Mesendoderm (in vitro differentiated cells): Measurements from ENCODE around the gene PDGFRA.

Experiments used
- DNase-seq: peaks from one replicate; pipeline ENCODE4 v3.0.0; 2013
- H2AK5ac ChIP-seq: 2 replicates; pipeline ENCODE4 v1.6.1; 2013; ENCODE audit warnings: low read length, inconsistent platforms
- H2BK120ac ChIP-seq: 2 replicates; pipeline ENCODE4 v1.6.1; 2013; ENCODE audit warnings: low read depth, mild to moderate bottlenecking, low read length, moderate library complexity, mixed read lengths
- H2BK15ac ChIP-seq: replicated peaks from 2 replicates; pipeline ENCODE4 v1.6.1; 2013; ENCODE audit warnings: low read depth, mild to moderate bottlenecking, moderate library complexity
- H2BK5ac ChIP-seq: 2 replicates; pipeline ENCODE4 v1.6.1; 2013; ENCODE audit warnings: low read length, inconsistent platforms
- H3K18ac ChIP-seq: 2 replicates; pipeline ENCODE4 v1.6.1; 2013; ENCODE audit warnings: mild to moderate bottlenecking, low read length, mixed read lengths
- H3K23ac ChIP-seq: one replicate; pipeline ENCODE4 v1.6.1; 2013; ENCODE audit warnings: low read length
- H3K27ac ChIP-seq: 2 replicates; pipeline ENCODE4 v1.5.1; 2013; ENCODE audit warnings: low read depth, mild to moderate bottlenecking, inconsistent platforms, low read length, moderate library complexity
- H3K27me3 ChIP-seq: 2 replicates; pipeline ENCODE4 v1.6.1; 2013; ENCODE audit warnings: low read length, control low read depth, mild to moderate bottlenecking, inconsistent platforms; ENCODE audit not compliant: insufficient read depth, poor library complexity
- H3K36me3 ChIP-seq: 2 replicates; pipeline ENCODE4 v1.6.1; 2013; ENCODE audit warnings: low read length, inconsistent platforms; ENCODE audit not compliant: control insufficient read depth, insufficient read depth
- H3K4ac ChIP-seq: one replicate; pipeline ENCODE4 v1.6.1; 2013; ENCODE audit warnings: low read depth, mild to moderate bottlenecking, low read length, moderate library complexity
- H3K4me1 ChIP-seq: 2 replicates; pipeline ENCODE4 v1.6.1; 2013; ENCODE audit warnings: low read depth, low read length, inconsistent platforms; ENCODE audit not compliant: control insufficient read depth
- H3K4me2 ChIP-seq: 2 replicates; pipeline ENCODE4 v1.6.1; 2013; ENCODE audit warnings: low read length
- H3K4me3 ChIP-seq: 2 replicates; pipeline ENCODE4 v1.5.1; 2013; ENCODE audit warnings: mild to moderate bottlenecking, low read length
- H3K56ac ChIP-seq: one replicate; pipeline ENCODE4 v1.6.1; 2013; ENCODE audit warnings: low read length
- H3K79me1 ChIP-seq: 2 replicates; pipeline ENCODE4 v1.6.1; 2013; ENCODE audit warnings: low read length, inconsistent platforms
- H3K79me2 ChIP-seq: 2 replicates; pipeline ENCODE4 v1.6.1; 2013; ENCODE audit warnings: mild to moderate bottlenecking, low read length; ENCODE audit not compliant: control insufficient read depth, insufficient read depth
- H3K9ac ChIP-seq: 2 replicates; pipeline ENCODE4 v1.6.1; 2013; ENCODE audit warnings: low read length, inconsistent platforms
- H4K5ac ChIP-seq: one replicate; pipeline ENCODE4 v1.6.1; 2013; ENCODE audit warnings: low read length
- H4K8ac ChIP-seq: one replicate; pipeline ENCODE4 v1.6.1; 2013; ENCODE audit warnings: low read depth, mild to moderate bottlenecking, control low read depth, low read length, moderate library complexity
- WGBS: extraction: QIAGEN DNeasy Blood & Tissue Kit; methylation state at CpG from one replicate; pipeline ENCODE4 v1.1.7; 2013; ENCODE audit warnings: low lambda C conversion rate, missing lambda C conversion rate; ENCODE audit not compliant: insufficient coverage; ENCODE audit errors: extremely low coverage; 5-methylcytosine and 5-hydroxymethylcytosine counted together

The PDGFRA gene

GRCh38 chr4:54281054-54281766 is 52.1 kb downstream of the PDGFRA start:
- no peak overlapping the region for H4K8ac ChIP-seq
- H4K5ac ChIP-seq, result no peak overlapping the region
- no peak overlapping the region for H2BK5ac ChIP-seq
- H3K79me2 ChIP-seq, result no peaks in the 10 kb centered on the region
- no peaks in the 10 kb centered on the region for H3K79me1 ChIP-seq
- H3K4me1 ChIP-seq, result peaks cover 2% of the 10 kb centered on the region
- H3K23ac ChIP-seq, result no peak overlapping the region
- no peak overlapping the region for H3K56ac ChIP-seq
- no peak overlapping the region for H2BK15ac ChIP-seq
- H3K18ac ChIP-seq, result no peak overlapping the region
- DNase-seq, result no peak
- no peak overlapping the region for H3K4ac ChIP-seq
- H3K9ac ChIP-seq, result no peak overlapping the region
- H2BK120ac ChIP-seq, result no peak overlapping the region
- WGBS, result no CpG with 5 or more reads among the region's 6 CpGs
- H3K36me3 ChIP-seq, result peaks cover 3% of the 10 kb centered on the region
- H3K27me3 ChIP-seq, result no peaks in the 10 kb centered on the region
- H3K4me3 ChIP-seq, result no peak overlapping the region
- no peak overlapping the region for H3K4me2 ChIP-seq
- no peak overlapping the region for H2AK5ac ChIP-seq
- no peak overlapping the region for H3K27ac ChIP-seq

GRCh38 chr4:54282837-54283236 is 53.7 kb downstream of the PDGFRA start:
- Histone ChIP-seq H3K27ac (no peak overlapping the region), H3K4me3 (no peak overlapping the region), H3K4ac (no peak overlapping the region), H4K5ac (no peak overlapping the region), H3K56ac (no peak overlapping the region), H2BK120ac (no peak overlapping the region), H3K4me1 (no peaks in the 10 kb centered on the region), H2AK5ac (no peak overlapping the region), H3K79me1 (no peaks in the 10 kb centered on the region), H3K9ac (no peak overlapping the region), H2BK5ac (no peak overlapping the region), H3K27me3 (no peaks in the 10 kb centered on the region), H3K36me3 (peaks cover 3% of the 10 kb centered on the region), H4K8ac (no peak overlapping the region), H3K23ac (no peak overlapping the region), H2BK15ac (no peak overlapping the region), H3K18ac (no peak overlapping the region), H3K79me2 (no peaks in the 10 kb centered on the region), H3K4me2 (no peak overlapping the region)
- WGBS, result no CpG with 5 or more reads among the region's 4 CpGs
- no peak for DNase-seq

- Histone ChIP-seq H2BK5ac (no peak overlapping the region), H3K27me3 (no peaks in the 10 kb centered on the region), H3K4me1 (no peaks in the 10 kb centered on the region), H3K4ac (no peak overlapping the region), H3K4me2 (no peak overlapping the region), H3K56ac (no peak overlapping the region), H2BK120ac (no peak overlapping the region), H3K36me3 (no peaks in the 10 kb centered on the region), H3K27ac (no peak overlapping the region), H2AK5ac (no peak overlapping the region), H4K8ac (no peak overlapping the region), H2BK15ac (no peak overlapping the region), H4K5ac (no peak overlapping the region), H3K79me1 (no peaks in the 10 kb centered on the region), H3K18ac (no peak overlapping the region), H3K9ac (no peak overlapping the region), H3K4me3 (no peak overlapping the region), H3K79me2 (no peaks in the 10 kb centered on the region), H3K23ac (no peak overlapping the region)
- no peak for DNase-seq
- WGBS, result no CpG with 5 or more reads among the region's 2 CpGs
Observed at GRCh38 chr4:54289316-54289715, 60.2 kb downstream of the PDGFRA start.

GRCh38 chr4:54290980-54291379 is 61.9 kb downstream of the PDGFRA start:
- H2BK15ac ChIP-seq, result no peak overlapping the region

GRCh38 chr4:54296548-54297203 is 67.6 kb downstream of the PDGFRA start:
- H3K4ac ChIP-seq, result no peak overlapping the region
- H3K9ac ChIP-seq, result no peak overlapping the region
- WGBS, result no CpG with 5 or more reads among the region's 7 CpGs
- H2BK120ac ChIP-seq, result no peak overlapping the region
- H3K36me3 ChIP-seq, result no peaks in the 10 kb centered on the region
- no peak overlapping the region for H3K18ac ChIP-seq
- H3K4me1 ChIP-seq, result no peaks in the 10 kb centered on the region
- no peak overlapping the region for H3K4me2 ChIP-seq
- no peak overlapping the region for H2AK5ac ChIP-seq
- H3K4me3 ChIP-seq, result no peak overlapping the region
- H3K79me1 ChIP-seq, result no peaks in the 10 kb centered on the region
- no peaks in the 10 kb centered on the region for H3K79me2 ChIP-seq
- H4K5ac ChIP-seq, result no peak overlapping the region
- H3K23ac ChIP-seq, result no peak overlapping the region
- no peak overlapping the region for H4K8ac ChIP-seq
- H2BK15ac ChIP-seq, result no peak overlapping the region
- no peak overlapping the region for H3K27ac ChIP-seq
- no peak overlapping the region for H2BK5ac ChIP-seq
- no peak overlapping the region for H3K56ac ChIP-seq
- no peaks in the 10 kb centered on the region for H3K27me3 ChIP-seq
- no peak for DNase-seq

More at GRCh38 chr4:54290980-54291379, 61.9 kb downstream of the PDGFRA start:
- Histone ChIP-seq H3K18ac (no peak overlapping the region), H3K23ac (no peak overlapping the region), H3K56ac (no peak overlapping the region), H3K79me2 (no peaks in the 10 kb centered on the region), H3K36me3 (no peaks in the 10 kb centered on the region), H4K5ac (no peak overlapping the region), H3K4ac (no peak overlapping the region), H3K4me2 (no peak overlapping the region), H4K8ac (no peak overlapping the region), H3K27ac (no peak overlapping the region), H3K4me1 (no peaks in the 10 kb centered on the region), H2BK5ac (no peak overlapping the region), H2AK5ac (no peak overlapping the region), H3K27me3 (no peaks in the 10 kb centered on the region), H3K9ac (no peak overlapping the region), H2BK120ac (no peak overlapping the region), H3K4me3 (no peak overlapping the region), H3K79me1 (no peaks in the 10 kb centered on the region)
- DNase-seq, result no peak
- no CpG with 5 or more reads among the region's 3 CpGs for WGBS
